Measurements from ENCODE around the gene CDC123.
"Not testable (repeated sequence)": the region's sequence is repeated elsewhere in the genome, so short reads cannot be mapped to it uniquely, and the experiment has no call there.

DNA sequence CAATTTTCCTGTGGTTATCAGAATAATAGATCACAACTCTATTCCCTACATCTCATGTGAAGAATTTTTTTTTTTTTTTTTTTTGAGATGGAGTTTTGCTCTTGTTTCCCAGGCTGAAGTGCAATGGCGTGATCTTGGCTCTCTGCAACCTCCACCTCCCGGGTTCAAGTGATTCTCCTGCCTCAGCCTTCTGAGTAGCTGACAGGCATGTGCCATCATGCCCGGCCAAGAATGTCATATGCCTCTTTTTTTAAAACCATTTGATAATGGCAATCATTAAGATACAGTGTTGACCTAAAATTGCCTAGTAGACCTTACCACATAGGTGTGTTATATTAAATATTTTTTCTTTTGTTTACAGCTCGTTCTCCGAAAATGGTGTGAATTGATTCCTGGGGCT is 38.7 kb downstream of the CDC123 start:
- TF ChIP-seq, protein P1, sequence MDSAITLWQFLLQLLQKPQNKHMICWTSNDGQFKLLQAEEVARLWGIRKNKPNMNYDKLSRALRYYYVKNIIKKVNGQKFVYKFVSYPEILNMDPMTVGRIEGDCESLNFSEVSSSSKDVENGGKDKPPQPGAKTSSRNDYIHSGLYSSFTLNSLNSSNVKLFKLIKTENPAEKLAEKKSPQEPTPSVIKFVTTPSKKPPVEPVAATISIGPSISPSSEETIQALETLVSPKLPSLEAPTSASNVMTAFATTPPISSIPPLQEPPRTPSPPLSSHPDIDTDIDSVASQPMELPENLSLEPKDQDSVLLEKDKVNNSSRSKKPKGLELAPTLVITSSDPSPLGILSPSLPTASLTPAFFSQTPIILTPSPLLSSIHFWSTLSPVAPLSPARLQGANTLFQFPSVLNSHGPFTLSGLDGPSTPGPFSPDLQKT (IDR thresholded peaks at IDR 0.05; ENCODE audit: borderline replicate concordance, low read depth, low read length) = not testable (repeated sequence)
- TF ChIP-seq, protein P2, sequence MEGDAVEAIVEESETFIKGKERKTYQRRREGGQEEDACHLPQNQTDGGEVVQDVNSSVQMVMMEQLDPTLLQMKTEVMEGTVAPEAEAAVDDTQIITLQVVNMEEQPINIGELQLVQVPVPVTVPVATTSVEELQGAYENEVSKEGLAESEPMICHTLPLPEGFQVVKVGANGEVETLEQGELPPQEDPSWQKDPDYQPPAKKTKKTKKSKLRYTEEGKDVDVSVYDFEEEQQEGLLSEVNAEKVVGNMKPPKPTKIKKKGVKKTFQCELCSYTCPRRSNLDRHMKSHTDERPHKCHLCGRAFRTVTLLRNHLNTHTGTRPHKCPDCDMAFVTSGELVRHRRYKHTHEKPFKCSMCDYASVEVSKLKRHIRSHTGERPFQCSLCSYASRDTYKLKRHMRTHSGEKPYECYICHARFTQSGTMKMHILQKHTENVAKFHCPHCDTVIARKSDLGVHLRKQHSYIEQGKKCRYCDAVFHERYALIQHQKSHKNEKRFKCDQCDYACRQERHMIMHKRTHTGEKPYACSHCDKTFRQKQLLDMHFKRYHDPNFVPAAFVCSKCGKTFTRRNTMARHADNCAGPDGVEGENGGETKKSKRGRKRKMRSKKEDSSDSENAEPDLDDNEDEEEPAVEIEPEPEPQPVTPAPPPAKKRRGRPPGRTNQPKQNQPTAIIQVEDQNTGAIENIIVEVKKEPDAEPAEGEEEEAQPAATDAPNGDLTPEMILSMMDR (tag by site-specific recombination; IDR thresholded peaks at IDR 0.05) = not testable (repeated sequence)
- TF ChIP-seq ZSCAN5A, ZNF121 (tag by site-specific recombination; IDR thresholded peaks at IDR 0.05): not testable (repeated sequence)

Data from HEK293 (cell line).